ENCODE data around the gene LDLRAD4.

Gene LDLRAD4

DNA sequence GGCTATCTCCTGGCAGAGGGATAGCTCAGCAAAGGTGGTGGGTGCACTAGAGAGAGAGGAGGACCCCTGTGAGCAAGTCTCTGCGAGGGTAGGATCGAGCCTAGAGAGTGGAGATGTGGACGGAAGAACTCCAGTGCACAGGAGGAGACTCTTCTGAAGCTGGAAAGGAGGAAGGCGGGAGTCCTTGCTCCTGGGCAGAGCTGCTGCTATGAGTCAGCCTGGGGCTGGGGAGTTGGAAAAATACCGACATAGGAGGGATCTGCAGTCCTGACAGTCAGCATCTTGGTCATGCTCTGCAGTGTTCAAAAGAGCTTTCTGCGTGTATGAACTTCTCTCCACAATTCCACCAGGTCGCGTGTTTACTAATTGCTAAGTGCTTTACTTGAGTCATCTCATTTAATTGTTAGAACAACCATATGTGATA lies 233.8 kb downstream of the LDLRAD4 start:
- TF ChIP-seq, protein P1, sequence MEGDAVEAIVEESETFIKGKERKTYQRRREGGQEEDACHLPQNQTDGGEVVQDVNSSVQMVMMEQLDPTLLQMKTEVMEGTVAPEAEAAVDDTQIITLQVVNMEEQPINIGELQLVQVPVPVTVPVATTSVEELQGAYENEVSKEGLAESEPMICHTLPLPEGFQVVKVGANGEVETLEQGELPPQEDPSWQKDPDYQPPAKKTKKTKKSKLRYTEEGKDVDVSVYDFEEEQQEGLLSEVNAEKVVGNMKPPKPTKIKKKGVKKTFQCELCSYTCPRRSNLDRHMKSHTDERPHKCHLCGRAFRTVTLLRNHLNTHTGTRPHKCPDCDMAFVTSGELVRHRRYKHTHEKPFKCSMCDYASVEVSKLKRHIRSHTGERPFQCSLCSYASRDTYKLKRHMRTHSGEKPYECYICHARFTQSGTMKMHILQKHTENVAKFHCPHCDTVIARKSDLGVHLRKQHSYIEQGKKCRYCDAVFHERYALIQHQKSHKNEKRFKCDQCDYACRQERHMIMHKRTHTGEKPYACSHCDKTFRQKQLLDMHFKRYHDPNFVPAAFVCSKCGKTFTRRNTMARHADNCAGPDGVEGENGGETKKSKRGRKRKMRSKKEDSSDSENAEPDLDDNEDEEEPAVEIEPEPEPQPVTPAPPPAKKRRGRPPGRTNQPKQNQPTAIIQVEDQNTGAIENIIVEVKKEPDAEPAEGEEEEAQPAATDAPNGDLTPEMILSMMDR (IDR thresholded peaks at IDR 0.05; ENCODE audit: low read depth, low read length, missing control alignments): no peak
- peak; percentile 63 for DNase-seq (ENCODE audit: low read depth)
- in situ Hi-C loops (cut with HindIII; ENCODE audit: low sequenced_read_pairs): no loop called here
- H3K4me3 ChIP-seq (ENCODE audit: low read depth, low read length): no peak overlapping the region

DNA sequence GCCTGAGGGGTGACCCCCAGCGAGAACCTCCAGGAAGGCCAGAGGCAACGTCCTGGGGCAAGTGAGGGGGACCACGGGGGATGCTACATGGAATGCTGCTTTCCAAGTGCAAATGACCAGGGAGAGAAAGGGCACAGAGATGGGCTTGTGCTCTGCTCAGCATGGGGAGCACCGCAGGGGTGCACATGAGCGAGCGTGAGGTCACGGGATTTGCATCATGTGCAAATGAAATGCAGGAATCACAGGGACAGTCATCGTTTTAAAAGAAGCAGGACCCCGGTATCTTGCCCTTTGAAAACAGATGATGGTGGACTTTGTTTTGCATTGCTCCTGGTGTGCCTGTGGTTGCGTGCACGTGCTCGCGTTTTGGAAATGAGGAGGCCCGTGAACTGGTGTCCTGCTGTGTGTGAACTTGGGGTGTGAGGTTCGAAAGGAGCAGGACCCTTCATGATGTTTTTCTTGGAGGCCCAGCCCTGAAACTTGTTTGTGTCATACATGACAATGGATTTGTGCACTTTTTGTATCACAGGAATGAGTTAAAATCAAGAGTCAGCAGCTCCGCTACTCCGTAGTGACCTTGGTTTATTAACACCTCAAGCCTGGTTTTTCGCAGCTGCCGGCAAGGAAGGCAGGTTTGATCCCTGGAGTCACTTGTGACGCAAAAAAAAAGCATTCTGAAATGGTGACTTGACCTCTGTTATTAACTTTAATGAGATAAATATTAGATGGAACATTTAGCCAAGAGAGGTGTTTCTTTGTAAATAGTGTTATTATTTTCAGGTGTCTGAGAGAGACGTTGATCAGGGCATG lies 234.5 kb downstream of the LDLRAD4 start:
- no peak for DNase-seq (ENCODE audit: low read depth)
- TF ChIP-seq, protein P1 (IDR thresholded peaks at IDR 0.05; ENCODE audit: low read depth, low read length, missing control alignments): no peak
- no peak overlapping the region for H3K4me3 ChIP-seq (ENCODE audit: low read depth, low read length)
- in situ Hi-C loops (cut with HindIII; ENCODE audit: low sequenced_read_pairs): no loop called here

DNA sequence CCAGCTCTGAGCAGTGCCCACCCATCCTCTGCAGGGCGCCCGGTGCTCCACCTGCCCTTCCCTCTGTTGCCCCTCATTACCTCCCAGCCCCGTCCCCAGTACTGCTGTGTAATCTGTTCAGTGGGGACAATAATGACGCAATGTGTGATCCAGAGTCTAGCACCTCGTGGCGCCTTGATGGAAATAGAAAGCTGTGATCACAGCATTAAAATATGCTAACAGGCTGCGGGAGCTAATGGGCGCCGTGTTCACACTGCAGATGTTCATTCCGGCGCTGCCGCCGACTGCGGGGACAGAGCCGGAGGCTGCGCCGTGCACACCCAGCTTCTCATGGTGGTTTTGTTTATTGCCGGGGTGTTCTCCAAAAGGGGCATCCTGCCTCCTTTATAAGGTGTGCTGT lies 235.2 kb downstream of the LDLRAD4 start:
- in situ Hi-C loops (cut with HindIII; ENCODE audit: low sequenced_read_pairs): no loop called here
- TF ChIP-seq, protein P1 (IDR thresholded peaks at IDR 0.05; ENCODE audit: low read depth, low read length, missing control alignments): no peak
- H3K4me3 ChIP-seq (ENCODE audit: low read depth, low read length): no peak overlapping the region
- DNase-seq (ENCODE audit: low read depth): no peak

DNA sequence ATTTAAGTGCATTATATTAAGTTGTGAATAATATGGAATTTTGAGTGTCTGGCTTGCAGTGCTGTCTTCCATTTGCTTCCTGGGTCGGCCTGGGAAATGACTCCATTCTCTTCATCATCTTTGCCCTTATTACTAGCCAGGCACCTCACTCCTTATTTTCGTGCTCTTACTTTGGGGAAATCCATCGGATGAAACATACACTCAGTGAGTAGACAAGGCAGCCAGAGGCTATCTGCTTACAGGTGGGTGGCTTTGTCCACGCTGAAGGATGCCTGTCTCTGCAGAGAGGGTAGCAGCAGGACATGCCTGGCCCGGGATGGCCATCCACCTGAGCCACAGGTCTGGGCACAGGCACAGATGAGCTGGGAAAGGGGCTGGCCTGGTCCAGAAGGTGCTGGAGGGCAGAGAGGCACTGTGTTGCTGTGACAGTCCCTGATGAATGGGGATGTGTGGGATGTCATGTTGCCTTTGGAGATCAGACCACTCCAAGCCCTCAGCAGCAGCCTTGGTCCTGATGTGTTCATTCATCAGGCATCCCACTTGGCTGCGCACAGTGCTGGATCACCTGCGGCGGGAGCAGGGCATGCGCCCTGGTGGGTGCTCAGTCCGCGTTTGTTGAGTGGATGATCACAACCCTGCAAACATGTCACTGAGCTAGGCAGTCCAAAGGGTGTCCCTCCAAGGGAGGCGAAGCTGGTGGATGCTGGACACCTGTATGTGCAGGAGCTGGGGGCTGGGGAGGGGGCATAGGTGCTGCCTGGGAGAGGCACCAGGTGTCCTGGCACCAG lies 236.0 kb downstream of the LDLRAD4 start:
- DNase-seq (ENCODE audit: low read depth): no peak

DNA sequence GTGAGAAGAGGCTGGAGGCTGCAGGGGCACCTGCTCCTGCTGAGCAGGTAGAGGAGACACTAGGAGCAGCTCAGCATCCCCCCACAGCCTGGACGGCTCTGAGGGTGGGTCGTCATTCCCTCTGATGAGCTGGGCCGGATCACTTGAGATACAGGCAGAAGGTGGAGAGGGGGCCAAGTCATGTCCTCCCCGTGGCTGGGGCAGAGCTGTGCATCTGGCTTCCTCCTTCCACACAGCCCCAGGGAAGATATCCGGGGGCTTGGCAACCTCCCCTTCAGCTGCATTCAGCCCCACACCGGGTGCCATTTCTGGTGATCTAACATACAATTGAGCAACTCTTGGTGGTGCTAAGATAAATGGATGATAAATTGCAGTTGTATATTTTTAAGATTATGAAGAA lies 236.9 kb downstream of the LDLRAD4 start:
- no peak for DNase-seq (ENCODE audit: low read depth)
- TF ChIP-seq, protein P1 (IDR thresholded peaks at IDR 0.05; ENCODE audit: low read depth, low read length, missing control alignments): no peak
- in situ Hi-C loops (cut with HindIII; ENCODE audit: low sequenced_read_pairs): no loop called here
- no peak overlapping the region for H3K4me3 ChIP-seq (ENCODE audit: low read depth, low read length)

More for the DNA sequence above, 236.0 kb downstream of the LDLRAD4 start:
- H3K4me3 ChIP-seq (ENCODE audit: low read depth, low read length): no peak overlapping the region
- in situ Hi-C loops (cut with HindIII; ENCODE audit: low sequenced_read_pairs): no loop called here
- TF ChIP-seq, protein P1 (IDR thresholded peaks at IDR 0.05; ENCODE audit: low read depth, low read length, missing control alignments): no peak

DNA sequence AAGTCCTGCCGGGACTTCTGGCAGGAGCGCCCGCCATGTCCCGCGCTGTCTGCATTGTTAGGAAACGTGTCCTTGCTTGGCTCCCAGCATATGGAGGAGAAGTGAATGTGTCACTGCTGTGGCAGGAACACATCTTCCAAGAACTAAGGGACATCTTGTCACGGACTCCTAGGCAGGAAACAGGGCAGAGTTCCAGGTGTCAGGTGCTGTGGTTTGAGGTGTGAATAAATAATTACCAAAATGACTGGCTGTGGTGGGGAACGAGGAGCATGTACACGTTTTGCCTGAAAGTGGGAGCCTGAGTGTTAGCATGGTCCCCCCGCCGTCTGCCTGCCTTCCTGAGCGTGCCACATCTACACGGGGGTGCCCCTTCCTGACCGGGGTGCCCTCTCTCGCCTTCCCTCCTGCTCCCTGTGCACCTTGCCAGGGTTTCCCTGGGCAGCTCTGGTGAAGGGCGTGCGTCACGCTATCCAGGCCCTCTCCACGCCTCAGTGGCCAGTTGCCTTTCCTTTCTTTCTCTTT lies 237.5 kb downstream of the LDLRAD4 start:
- in situ Hi-C loops (cut with HindIII; ENCODE audit: low sequenced_read_pairs): no loop called here
- no peak for DNase-seq (ENCODE audit: low read depth)
- no peak overlapping the region for H3K4me3 ChIP-seq (ENCODE audit: low read depth, low read length)
- TF ChIP-seq, protein P1 (IDR thresholded peaks at IDR 0.05; ENCODE audit: low read depth, low read length, missing control alignments): no peak

Data from astrocyte of the cerebellum (primary cell).